GM18520 (cell line): ENCODE data around the gene MMP1.

ENCODE experiments used
- ATAC-seq: cut with Tn5 transposase; IDR thresholded peaks from one replicate; pipeline ENCODE4 v1.9.1; 2021; ENCODE audit not compliant: unreplicated experiment

The MMP1 gene

GRCh38 chr11:102807921-102808320 is 10.0 kb upstream of the MMP1 start:
- no peak for ATAC-seq

GRCh38 chr11:102806296-102806695 is 8.3 kb upstream of the MMP1 start:
- ATAC-seq: no peak

DNA sequence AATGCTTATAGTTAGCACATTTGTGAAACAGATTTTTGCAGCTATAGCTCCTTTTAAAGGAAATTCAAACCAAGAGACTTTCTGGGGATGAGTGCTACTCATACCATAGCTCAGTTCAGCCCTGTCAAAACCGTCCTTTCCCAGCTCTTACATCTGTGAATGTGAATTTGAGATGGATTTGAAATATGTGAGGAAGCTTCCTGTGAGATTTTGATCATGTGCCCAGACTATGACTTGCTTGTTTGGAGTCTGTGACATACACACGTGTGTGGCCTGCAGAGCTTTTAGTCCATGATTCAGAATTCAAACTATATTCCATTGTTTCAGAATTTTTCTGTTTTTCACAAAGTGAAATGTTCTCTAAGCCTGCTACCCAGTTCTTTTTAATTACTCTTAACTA is 4.4 kb upstream of the MMP1 start:
- no peak for ATAC-seq

GRCh38 chr11:102800767-102801166 is 2.8 kb upstream of the MMP1 start:
- no peak for ATAC-seq

GRCh38 chr11:102799681-102800340 is 1.9 kb upstream of the MMP1 start:
- no peak for ATAC-seq

GRCh38 chr11:102794382-102794781 is 3.6 kb downstream of the MMP1 start:
- peak; percentile 86 for ATAC-seq

DNA sequence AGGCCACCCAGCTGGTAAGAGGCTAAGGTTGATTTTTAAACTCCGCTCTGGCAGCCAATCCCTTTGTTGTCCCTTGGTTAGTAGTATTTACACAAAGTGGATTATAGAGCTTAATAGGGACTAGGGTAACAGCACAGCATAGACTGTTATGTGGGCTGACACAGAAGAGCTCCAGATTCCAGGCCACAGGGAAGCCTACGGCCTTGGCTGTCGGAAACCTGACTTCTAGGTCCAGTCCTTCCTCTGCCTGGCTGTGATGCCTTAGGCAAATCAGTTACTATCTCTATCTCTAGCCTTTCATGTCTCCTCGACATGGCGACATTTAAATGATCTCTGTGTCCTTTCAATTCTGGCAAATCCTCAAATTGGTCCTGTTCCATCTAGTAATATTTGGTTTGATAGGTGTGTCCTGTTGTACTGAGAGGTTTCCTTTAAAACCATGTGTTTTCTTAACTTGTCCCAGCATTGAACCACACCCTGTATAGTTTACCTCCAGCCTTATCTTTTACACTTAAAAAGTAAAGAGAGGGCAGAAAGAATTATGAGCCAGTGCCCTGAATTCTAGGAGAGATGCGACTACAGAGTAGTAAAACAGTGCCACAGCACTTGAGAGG is 4.2 kb downstream of the MMP1 start:
- ATAC-seq: no peak

DNA sequence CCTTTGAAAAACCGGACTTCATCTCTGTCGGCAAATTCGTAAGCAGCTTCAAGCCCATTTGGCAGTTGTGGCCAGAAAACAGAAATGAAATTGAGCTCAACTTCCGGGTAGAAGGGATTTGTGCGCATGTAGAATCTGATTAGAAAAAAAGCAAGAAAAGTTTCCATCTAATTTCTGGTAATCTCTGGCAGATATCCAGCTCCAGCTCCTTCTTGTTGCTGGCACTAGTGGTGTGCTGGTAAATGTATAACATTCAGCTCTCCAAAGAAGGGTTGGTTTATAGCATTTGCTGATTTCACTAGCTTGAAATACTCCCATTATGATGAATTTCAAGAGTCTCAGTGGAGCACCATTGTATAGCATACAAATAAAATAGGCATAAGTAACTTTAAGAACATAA is 5.4 kb downstream of the MMP1 start:
- ATAC-seq: no peak

DNA sequence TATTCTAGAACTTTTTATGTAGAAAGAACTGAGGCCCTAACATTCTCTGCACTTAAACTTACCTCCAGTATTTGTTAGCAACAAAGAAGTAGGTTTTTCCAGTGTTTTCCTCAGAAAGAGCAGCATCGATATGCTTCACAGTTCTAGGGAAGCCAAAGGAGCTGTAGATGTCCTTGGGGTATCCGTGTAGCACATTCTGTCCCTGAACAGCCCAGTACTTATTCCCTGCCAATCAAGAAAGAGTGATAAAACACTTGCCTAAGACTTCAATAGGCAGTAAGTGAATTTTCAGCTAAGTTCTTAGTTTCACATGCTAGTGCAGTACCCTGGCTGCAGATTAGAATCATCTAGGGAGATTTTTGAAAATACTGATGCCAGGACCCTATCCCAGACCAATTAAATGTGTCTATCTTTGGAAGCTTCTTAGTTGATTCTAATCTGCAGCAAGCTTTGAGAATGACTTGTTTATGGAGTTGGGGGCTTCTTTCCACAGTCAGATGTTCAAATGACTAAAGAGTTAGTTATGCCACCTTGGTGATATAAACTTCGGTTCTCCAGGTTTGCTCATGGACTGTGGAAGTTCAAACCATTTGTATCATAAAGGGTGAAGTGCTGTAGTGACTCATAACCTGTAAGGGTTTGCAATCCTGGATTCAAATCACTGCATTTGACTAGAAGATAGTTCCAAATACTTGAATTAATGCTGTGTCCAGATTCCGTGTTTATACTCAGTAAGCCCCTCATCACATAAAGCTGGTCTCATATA is 6.5 kb downstream of the MMP1 start:
- ATAC-seq: no peak

- no peak for ATAC-seq
Observed at GRCh38 chr11:102788334-102788995, 9.5 kb downstream of the MMP1 start.

GRCh38 chr11:102784380-102784779 is 13.6 kb downstream of the MMP1 start:
- no peak for ATAC-seq

- no peak for ATAC-seq
Observed at GRCh38 chr11:102783720-102784119, 14.2 kb downstream of the MMP1 start.

- no peak for ATAC-seq
Observed at GRCh38 chr11:102783016-102783415, 14.9 kb downstream of the MMP1 start.

GRCh38 chr11:102781676-102782075 is 16.3 kb downstream of the MMP1 start:
- no peak for ATAC-seq

GRCh38 chr11:102780491-102780918 is 17.5 kb downstream of the MMP1 start, which contains the start of gene MMP10:
MMP10 (minus strand) TSS chr11:102780628; CDS start chr11:102780591, 37 bp downstream.
- ATAC-seq: no peak

- no peak for ATAC-seq
Observed at GRCh38 chr11:102776454-102776853, 21.5 kb downstream of the MMP1 start.

DNA sequence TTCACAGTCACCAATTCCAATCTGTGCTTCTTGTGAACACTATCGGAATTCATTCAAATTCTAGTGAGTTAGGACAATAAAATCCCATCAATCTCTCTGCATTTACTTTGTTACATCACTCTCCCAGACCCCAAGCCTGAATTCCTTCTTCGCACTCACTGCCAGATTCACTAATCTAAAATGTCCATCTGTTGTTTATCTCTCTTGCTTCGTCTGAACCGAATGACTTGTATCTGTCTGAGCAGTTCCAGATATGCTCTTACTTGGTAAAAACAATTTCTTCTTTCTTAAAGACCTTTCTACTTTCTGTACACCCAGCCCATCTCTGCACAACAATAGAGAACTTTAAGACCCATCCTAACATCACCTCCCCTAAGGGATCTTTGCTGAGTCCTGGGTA is 24.6 kb downstream of the MMP1 start:
- no peak for ATAC-seq

DNA sequence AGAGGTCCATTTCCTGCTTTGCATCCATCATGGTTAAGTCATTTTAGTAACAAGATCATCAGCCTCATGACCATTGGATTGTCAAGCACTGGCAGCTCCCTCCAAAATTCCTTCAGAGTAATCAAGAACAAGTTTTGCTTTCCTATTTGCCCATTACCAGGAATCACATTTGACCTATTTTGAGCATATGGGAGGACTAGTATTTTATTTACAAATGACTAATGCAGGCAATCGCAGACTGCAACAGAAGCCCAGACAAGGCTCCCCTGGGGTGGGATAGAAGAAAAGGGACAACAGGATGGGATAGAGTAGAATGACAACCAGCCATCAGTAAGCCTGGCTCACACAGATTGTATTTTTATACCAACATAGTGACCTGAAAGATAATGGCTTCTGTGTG is 26.6 kb downstream of the MMP1 start:
- ATAC-seq: no peak

DNA sequence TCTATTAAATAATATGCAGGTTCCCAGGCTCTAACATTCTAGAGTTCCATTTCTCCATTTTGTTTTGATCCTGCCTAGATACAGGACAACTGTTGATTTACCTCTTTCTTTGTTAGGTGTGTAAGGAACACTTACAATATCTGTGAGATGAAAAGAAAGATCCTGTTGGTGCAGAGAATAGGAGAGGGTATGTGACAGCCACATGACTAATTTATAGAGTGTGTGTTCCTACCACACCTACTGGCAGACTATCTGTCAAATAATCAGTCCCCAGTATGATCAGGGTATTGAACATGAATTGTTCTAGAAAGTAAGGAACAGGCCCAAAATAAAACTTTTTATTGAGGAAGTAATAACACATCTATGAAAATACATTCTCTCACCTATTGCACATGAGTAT is 27.8 kb downstream of the MMP1 start:
- no peak for ATAC-seq

- ATAC-seq: no peak
Observed at GRCh38 chr11:102767800-102768199, 30.2 kb downstream of the MMP1 start.

DNA sequence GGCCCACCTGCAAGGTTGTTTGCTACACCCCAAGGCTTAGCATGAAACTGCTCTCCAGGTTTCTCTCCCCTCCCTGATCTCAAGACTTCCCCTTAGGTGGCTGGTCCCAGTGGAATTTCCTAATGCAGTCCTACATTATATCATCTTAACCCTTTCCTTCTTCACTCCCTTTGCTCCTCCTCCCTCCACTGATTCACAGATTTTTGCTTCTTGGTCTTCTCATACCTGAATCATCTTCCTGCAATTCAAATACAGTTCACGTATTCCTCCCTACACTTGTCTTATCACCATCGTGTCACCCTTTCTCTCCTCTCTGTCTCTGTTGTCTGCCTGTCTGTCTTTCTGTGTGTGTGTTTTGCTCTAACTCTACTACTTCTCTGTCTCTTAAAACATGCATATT is 34.5 kb downstream of the MMP1 start:
- no peak for ATAC-seq

GRCh38 chr11:102762361-102762767 is 35.6 kb downstream of the MMP1 start:
- no peak for ATAC-seq
